ENCODE results near the gene MCMBP.
"Not testable (repeated sequence)": the region's sequence is repeated elsewhere in the genome, so short reads cannot be mapped to it uniquely, and the experiment has no call there.

The MCMBP gene

DNA sequence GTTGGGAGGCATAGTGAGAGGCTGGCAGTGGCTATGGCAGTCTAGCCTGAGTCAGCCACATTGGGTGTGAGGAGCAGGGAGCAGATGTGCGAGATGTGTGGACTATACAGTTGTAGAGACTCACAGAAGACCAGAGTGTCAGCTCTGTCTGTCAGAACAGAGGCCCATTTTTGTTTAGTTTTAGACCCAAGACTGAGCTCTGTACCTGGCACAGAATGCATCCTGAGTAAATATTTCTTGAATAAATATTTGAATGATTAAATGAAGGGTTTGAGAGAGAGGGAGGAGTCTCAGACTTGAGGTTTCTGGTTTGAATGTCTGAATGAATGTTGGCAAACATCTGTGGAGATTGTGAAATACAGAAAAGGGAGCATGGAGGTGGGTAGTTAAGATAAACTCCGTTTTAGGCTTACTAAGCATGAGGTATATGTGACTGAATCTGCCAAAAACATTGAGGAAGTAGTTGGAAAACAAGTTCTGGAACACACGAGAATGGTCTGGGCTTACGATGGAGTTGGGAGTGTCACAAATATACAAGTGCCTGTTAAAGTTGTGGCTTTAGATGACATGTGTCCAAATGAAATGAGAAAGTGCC, 23.5 kb upstream of the MCMBP start:
- Histone ChIP-seq H3K27ac (ENCODE audit: low read length) (peak overlapping the region; percentile 49), H3K4me1 (ENCODE audit: control insufficient read depth, insufficient read depth, low read length) (peaks cover 42% of the 10 kb centered on the region), H3K9me3 (ENCODE audit: control insufficient read depth in 2 of 2, low read length in 2 of 2) (no peaks in the 10 kb centered on the region), H3K4me3 (ENCODE audit: low read length in 2 of 2) (peak overlapping the region in 1 of 2 donors; percentile 35), H3K36me3 (ENCODE audit: control insufficient read depth in 2 of 2, insufficient read depth in 2 of 2, low read length in 2 of 2) (peaks cover 5 to 13% of the 10 kb centered on the region in 2 donors), H3K27me3 (ENCODE audit: control insufficient read depth in 1 of 2, insufficient read depth in 2 of 2, low read length in 2 of 2) (no peaks in the 10 kb centered on the region), H3K9ac (ENCODE audit: low read length in 2 of 2) (no peak overlapping the region)

DNA sequence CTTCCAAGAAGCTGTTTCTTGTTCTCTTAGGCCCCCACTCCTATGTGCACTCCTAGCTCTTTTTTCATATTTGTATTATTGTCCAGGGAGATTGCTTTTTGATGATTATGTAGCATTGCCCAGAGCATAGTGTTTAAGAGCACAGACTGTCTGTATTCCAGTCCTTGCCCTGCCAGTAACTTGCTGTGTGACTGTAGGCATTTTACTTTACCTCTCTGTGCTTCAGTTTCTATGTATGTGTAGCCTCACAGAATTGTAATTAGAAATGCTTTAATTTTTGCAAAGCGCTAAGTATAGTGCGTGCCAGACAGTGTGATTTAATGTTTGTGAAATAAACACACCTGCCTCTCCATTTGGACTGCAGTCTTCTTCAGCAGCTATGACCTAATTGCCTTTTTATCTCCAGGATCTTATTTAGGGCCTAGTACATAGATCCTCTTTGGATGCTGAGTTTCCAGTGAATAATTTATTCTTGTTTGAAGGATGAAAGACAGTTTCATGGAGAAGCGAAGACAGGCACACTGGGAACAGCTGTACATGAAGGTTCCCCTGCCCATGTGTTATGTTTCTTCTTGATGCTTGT, 21.3 kb upstream of the MCMBP start:
- peak overlapping the region in 1 of 2 donors; percentile 0 for H3K4me3 ChIP-seq (ENCODE audit: low read length in 2 of 2)
- H3K9ac ChIP-seq (ENCODE audit: low read length in 2 of 2): peak overlapping the region in 1 of 2 donors; percentile 4
- H3K36me3 ChIP-seq (ENCODE audit: control insufficient read depth in 2 of 2, insufficient read depth in 2 of 2, low read length in 2 of 2): peaks cover 0 to 13% of the 10 kb centered on the region in 2 donors
- H3K27me3 ChIP-seq (ENCODE audit: control insufficient read depth in 1 of 2, insufficient read depth in 2 of 2, low read length in 2 of 2): no peaks in the 10 kb centered on the region
- H3K4me1 ChIP-seq (ENCODE audit: control insufficient read depth, insufficient read depth, low read length): peaks cover 40% of the 10 kb centered on the region
- H3K9me3 ChIP-seq (ENCODE audit: control insufficient read depth in 2 of 2, low read length in 2 of 2): no peaks in the 10 kb centered on the region
- no peak overlapping the region for H3K27ac ChIP-seq (ENCODE audit: low read length)

DNA sequence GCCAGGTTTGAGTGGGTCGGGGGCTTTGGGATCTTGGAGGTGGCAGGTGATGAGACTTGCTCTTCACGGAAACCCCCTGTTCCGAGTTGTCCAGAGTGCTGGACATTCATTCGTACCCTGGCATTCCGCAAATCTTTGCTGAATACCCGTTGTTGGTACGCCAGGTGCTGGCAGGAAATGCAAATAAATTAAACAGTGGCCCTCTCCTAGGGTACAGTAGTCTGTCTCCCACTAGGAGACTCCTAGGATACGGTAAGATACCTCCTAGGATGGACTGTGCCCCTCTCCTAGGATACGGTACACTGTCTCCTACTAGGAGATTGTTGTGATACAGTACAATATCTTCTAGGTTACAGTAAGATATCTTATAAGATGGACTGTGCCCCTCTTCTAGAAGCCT, 20.4 kb upstream of the MCMBP start:
- H3K9ac ChIP-seq (ENCODE audit: low read length in 2 of 2): peak overlapping the region; percentile 93 to 95
- peaks cover 0 to 7% of the 10 kb centered on the region in 2 donors for H3K36me3 ChIP-seq (ENCODE audit: control insufficient read depth in 2 of 2, insufficient read depth in 2 of 2, low read length in 2 of 2)
- H3K27me3 ChIP-seq (ENCODE audit: control insufficient read depth in 1 of 2, insufficient read depth in 2 of 2, low read length in 2 of 2): no peaks in the 10 kb centered on the region
- peak overlapping the region; percentile 88 for H3K27ac ChIP-seq (ENCODE audit: low read length)
- peaks cover 40% of the 10 kb centered on the region for H3K4me1 ChIP-seq (ENCODE audit: control insufficient read depth, insufficient read depth, low read length)
- H3K4me3 ChIP-seq (ENCODE audit: low read length in 2 of 2): peak overlapping the region; percentile 96 to 97
- H3K9me3 ChIP-seq (ENCODE audit: control insufficient read depth in 2 of 2, low read length in 2 of 2): no peaks in the 10 kb centered on the region

DNA sequence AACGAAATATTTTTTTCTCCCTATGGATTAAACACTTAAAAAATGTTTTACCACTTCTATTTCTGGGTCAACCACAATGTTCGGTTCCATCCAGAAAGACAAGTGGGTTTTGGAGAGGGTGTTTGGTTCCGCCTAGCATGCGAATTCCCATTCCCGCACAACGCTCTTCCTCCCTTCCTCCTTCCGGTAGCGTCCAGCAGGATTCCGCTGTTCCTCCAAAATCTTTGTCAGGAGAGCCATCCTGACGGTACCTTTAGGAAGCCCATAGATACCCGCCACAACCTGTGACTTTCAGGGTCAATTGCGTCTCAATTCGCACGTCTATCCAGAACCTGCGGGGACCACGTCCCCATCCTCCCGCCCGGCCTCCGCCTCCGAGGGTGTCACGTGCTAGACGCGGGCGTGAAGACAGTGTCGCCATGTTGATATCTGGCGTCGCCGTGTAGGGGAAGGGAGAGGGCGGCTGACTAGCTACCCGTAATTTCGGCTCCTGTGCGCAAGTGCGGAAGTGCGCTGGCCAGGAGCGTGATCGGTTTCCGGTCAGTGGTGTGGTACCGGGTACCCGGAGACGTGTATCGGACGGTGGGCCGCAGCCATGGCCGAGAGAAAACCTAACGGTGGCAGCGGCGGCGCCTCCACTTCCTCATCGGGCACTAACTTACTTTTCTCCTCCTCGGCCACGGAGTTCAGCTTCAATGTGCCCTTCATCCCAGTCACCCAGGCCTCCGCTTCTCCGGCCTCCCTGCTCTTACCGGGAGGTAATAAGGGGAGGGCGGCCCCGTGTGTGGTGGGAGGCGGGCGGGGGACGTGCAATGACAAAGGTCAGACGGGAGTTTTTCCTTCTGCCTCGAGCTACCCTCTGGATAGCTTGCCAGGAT, 19.8 kb upstream of the MCMBP start, which contains the start of gene SEC23IP:
Gene SEC23IP, plus strand, starts transcription at position 543 of the 878 bp plus-strand sequence. Its CDS starts 53 bp downstream, at position 596.
- H3K9me3 ChIP-seq (ENCODE audit: control insufficient read depth in 2 of 2, low read length in 2 of 2): no peaks in the 10 kb centered on the region
- peak within 1 kb of the TSS; percentile 93 to 95 for H3K9ac ChIP-seq (ENCODE audit: low read length in 2 of 2)
- H3K27ac ChIP-seq (ENCODE audit: low read length): peak within 1 kb of the TSS; percentile 88
- H3K4me3 ChIP-seq (ENCODE audit: low read length in 2 of 2): peak within 1 kb of the TSS; percentile 96 to 97
- H3K27me3 ChIP-seq (ENCODE audit: control insufficient read depth in 1 of 2, insufficient read depth in 2 of 2, low read length in 2 of 2): no peaks in the 10 kb centered on the region
- H3K4me1 ChIP-seq (ENCODE audit: control insufficient read depth, insufficient read depth, low read length): peaks cover 40% of the 10 kb centered on the region
- peaks cover 0 to 7% of the 10 kb centered on the region in 2 donors for H3K36me3 ChIP-seq (ENCODE audit: control insufficient read depth in 2 of 2, insufficient read depth in 2 of 2, low read length in 2 of 2)

DNA sequence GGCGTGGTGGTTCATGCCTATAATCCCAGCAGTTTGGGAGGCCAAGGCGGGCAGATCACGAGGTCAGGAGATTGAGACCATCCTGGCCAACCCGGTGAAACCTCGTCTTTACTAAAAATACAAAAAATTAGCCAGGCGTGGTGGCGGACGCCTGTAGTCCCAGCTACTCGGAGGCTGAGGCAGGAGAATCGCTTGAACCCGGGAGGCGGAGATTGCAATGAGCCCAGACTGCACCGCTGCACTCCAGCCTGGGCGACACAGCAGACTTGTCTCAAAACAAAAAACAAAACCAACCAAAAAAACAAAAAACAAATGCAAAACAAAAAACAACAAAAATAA, 19.2 kb upstream of the MCMBP start:
- not testable (repeated sequence) for H3K27me3 ChIP-seq (ENCODE audit: control insufficient read depth in 1 of 2, insufficient read depth in 2 of 2, low read length in 2 of 2); H3K9me3 ChIP-seq (ENCODE audit: control insufficient read depth in 2 of 2, low read length in 2 of 2); H3K36me3 ChIP-seq (ENCODE audit: control insufficient read depth in 2 of 2, insufficient read depth in 2 of 2, low read length in 2 of 2)
- Histone ChIP-seq H3K4me3 (ENCODE audit: low read length in 2 of 2) (peak overlapping the region; percentile 96 to 97), H3K27ac (ENCODE audit: low read length) (peak overlapping the region; percentile 88), H3K9ac (ENCODE audit: low read length in 2 of 2) (peak overlapping the region; percentile 91 to 93), H3K4me1 (ENCODE audit: control insufficient read depth, insufficient read depth, low read length) (peaks cover 35% of the 10 kb centered on the region)

DNA sequence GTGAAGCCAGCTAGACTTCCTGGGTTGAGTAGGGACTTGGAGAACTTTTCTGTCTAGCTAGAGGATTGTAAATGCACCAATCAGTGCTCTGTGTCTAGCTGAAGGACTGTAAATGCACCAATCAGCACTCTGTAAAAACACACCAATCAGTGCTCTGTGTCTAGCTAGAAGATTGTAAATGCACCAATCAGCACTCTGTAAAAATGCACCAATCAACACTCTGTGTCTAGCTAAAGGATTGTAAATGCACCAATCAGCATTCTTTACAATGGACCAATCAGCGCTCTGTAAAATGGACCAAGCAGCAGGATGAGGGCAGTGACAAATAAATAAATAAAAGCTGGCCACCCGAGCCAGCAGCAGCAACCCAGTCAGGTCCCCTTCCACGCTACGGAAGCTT, 17.7 kb upstream of the MCMBP start:
- not testable (repeated sequence) for H3K9me3 ChIP-seq (ENCODE audit: control insufficient read depth in 2 of 2, low read length in 2 of 2); H3K4me3 ChIP-seq (ENCODE audit: low read length in 2 of 2); H3K9ac ChIP-seq (ENCODE audit: low read length in 2 of 2); H3K27ac ChIP-seq (ENCODE audit: low read length); H3K36me3 ChIP-seq (ENCODE audit: control insufficient read depth in 2 of 2, insufficient read depth in 2 of 2, low read length in 2 of 2); H3K27me3 ChIP-seq (ENCODE audit: control insufficient read depth in 1 of 2, insufficient read depth in 2 of 2, low read length in 2 of 2)
- peaks cover 20% of the 10 kb centered on the region for H3K4me1 ChIP-seq (ENCODE audit: control insufficient read depth, insufficient read depth, low read length)

DNA sequence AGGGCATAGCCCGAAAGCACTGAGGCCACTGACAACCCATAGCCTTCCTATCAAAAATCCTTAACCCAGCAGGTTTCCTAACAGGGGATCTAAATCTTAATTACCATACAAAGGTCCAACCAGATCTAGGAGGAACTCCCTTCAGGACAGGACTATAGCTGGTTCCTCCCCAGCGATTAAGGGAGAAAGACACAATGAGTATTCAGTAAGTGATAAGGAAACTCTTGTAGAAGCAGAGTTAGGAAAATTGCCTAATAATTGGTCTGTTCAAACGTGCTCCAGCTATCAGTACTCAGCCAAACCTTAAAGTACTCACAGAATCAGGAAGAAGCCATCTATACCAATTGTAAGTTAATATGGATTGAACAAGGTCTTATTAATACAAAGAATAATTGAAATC, 16.6 kb upstream of the MCMBP start:
- not testable (repeated sequence) for H3K4me3 ChIP-seq (ENCODE audit: low read length in 2 of 2); H3K27me3 ChIP-seq (ENCODE audit: control insufficient read depth in 1 of 2, insufficient read depth in 2 of 2, low read length in 2 of 2); H3K9me3 ChIP-seq (ENCODE audit: control insufficient read depth in 2 of 2, low read length in 2 of 2); H3K9ac ChIP-seq (ENCODE audit: low read length in 2 of 2); H3K27ac ChIP-seq (ENCODE audit: low read length); H3K36me3 ChIP-seq (ENCODE audit: control insufficient read depth in 2 of 2, insufficient read depth in 2 of 2, low read length in 2 of 2)
- H3K4me1 ChIP-seq (ENCODE audit: control insufficient read depth, insufficient read depth, low read length): peaks cover 16% of the 10 kb centered on the region

DNA sequence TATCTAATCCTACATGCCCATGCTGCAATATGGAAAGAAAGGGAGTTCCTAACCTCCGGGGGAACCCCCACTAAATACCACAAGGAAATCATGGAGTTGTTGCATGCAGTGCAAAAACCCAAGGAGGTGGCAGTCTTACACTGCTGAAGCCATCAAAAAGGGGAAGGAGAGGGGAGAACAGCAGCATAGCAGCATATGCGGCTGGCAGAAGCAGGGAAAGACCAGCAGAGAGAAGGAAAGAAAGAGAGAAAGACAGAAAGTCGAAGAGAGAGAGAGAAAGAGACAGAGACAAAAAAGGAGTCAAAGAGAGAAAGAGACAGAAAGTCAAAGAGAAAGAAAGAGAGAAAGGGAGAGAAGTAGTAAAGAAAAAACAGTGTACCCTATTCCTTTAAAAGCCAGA, 16.1 kb upstream of the MCMBP start:
- H3K27ac ChIP-seq (ENCODE audit: low read length); H3K4me3 ChIP-seq (ENCODE audit: low read length in 2 of 2); H3K27me3 ChIP-seq (ENCODE audit: control insufficient read depth in 1 of 2, insufficient read depth in 2 of 2, low read length in 2 of 2); H3K9me3 ChIP-seq (ENCODE audit: control insufficient read depth in 2 of 2, low read length in 2 of 2); H3K36me3 ChIP-seq (ENCODE audit: control insufficient read depth in 2 of 2, insufficient read depth in 2 of 2, low read length in 2 of 2); H3K9ac ChIP-seq (ENCODE audit: low read length in 2 of 2): not testable (repeated sequence)
- H3K4me1 ChIP-seq (ENCODE audit: control insufficient read depth, insufficient read depth, low read length): peaks cover 11% of the 10 kb centered on the region

DNA sequence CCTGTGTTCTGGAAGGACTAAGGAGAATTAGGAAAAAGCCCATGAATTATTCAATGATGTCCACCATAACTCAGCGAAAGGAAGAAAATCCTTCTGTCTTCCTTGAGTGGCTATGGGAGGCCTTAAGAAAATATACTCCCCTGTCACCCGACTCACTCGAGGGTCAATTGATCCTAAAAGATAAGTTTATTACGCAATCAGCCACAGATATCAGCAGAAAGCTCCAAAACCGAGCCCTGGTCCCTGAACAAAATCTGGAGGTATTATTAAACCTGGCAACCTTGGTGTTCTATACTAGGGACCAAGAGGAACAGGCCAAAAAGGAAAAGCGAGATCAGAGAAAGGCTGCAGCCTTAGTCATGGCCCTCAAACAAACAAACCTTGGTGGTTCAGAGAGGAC, 13.4 kb upstream of the MCMBP start:
- H3K36me3 ChIP-seq (ENCODE audit: control insufficient read depth in 2 of 2, insufficient read depth in 2 of 2, low read length in 2 of 2): not testable (repeated sequence)

DNA sequence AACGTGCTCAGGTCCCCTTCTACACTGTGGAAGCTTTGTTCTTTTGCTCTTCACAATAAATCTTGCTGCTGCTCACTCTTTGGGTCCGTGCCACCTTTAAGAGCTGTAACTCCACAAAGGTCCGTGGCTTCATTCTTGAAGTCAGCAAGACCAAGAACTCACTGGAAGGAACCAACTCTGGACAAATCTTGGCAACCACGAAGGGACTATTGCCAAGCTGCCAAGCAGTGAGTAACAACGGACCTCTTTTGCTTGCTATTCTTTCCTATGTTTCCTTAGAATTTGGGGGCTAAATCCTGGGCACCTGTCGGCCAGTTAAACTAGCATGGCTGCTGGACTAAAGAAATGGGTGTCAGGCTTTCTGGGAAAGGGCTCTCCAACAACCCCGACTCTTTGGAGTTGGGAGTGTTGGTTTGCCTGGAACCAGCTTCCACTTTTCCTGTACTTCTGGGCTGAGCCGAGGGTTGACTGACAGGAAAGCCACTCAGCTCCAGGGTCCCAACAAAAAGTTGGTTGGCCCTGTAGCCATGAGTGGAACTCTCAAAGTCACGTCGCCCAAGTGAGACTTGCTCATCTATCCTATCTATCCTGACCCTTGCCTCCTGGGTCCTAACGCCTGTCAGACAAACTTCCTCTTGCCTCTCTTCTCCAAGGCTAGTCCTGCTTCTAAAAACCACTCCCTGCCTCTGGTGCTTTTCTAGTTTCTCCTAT, 11.4 kb upstream of the MCMBP start:
- not testable (repeated sequence) for H3K27ac ChIP-seq (ENCODE audit: low read length); H3K9ac ChIP-seq (ENCODE audit: low read length in 2 of 2); H3K27me3 ChIP-seq (ENCODE audit: control insufficient read depth in 1 of 2, insufficient read depth in 2 of 2, low read length in 2 of 2); H3K4me3 ChIP-seq (ENCODE audit: low read length in 2 of 2); H3K9me3 ChIP-seq (ENCODE audit: control insufficient read depth in 2 of 2, low read length in 2 of 2); H3K36me3 ChIP-seq (ENCODE audit: control insufficient read depth in 2 of 2, insufficient read depth in 2 of 2, low read length in 2 of 2); H3K4me1 ChIP-seq (ENCODE audit: control insufficient read depth, insufficient read depth, low read length)

More for the DNA sequence above, 13.4 kb upstream of the MCMBP start:
- H3K27ac ChIP-seq (ENCODE audit: low read length); H3K9ac ChIP-seq (ENCODE audit: low read length in 2 of 2); H3K9me3 ChIP-seq (ENCODE audit: control insufficient read depth in 2 of 2, low read length in 2 of 2); H3K4me1 ChIP-seq (ENCODE audit: control insufficient read depth, insufficient read depth, low read length); H3K27me3 ChIP-seq (ENCODE audit: control insufficient read depth in 1 of 2, insufficient read depth in 2 of 2, low read length in 2 of 2); H3K4me3 ChIP-seq (ENCODE audit: low read length in 2 of 2): not testable (repeated sequence)
